GM19193 (cell line): Measurements from ENCODE around the gene MAPK6.

Experiments
- POLR2A ChIP-seq: IDR thresholded peaks from 4 replicates; pipeline ENCODE4 v1.6.1; 2011; ENCODE audit not compliant: insufficient read depth, insufficient read length; ENCODE audit errors: extremely low read depth

MAPK6 gene

GRCh38 chr15:52020221-52021085 is 1.4 kb downstream of the MAPK6 start:
- TF ChIP-seq POLR2A: no peak

- TF ChIP-seq POLR2A: peak; percentile 23
These were observed 2.2 kb downstream of the MAPK6 start for GRCh38 chr15:52021128-52021671.

GRCh38 chr15:52021892-52022540 is 3.0 kb downstream of the MAPK6 start:
- TF ChIP-seq POLR2A: no peak

- TF ChIP-seq POLR2A: no peak
These were observed 4.3 kb downstream of the MAPK6 start for GRCh38 chr15:52023169-52023922.

- TF ChIP-seq POLR2A: no peak
These were observed 9.5 kb downstream of the MAPK6 start for GRCh38 chr15:52028431-52029093.

- TF ChIP-seq POLR2A: no peak
These were observed 11.0 kb downstream of the MAPK6 start for GRCh38 chr15:52030010-52030409.

- TF ChIP-seq POLR2A: no peak
These were observed 12.5 kb downstream of the MAPK6 start for GRCh38 chr15:52031556-52031955.

GRCh38 chr15:52037889-52038505 is 19.0 kb downstream of the MAPK6 start:
- no peak for TF ChIP-seq POLR2A

- no peak for TF ChIP-seq POLR2A
These were observed 21.1 kb downstream of the MAPK6 start for GRCh38 chr15:52039925-52040781.

GRCh38 chr15:52042051-52042851 is 23.2 kb downstream of the MAPK6 start:
- TF ChIP-seq POLR2A: no peak

GRCh38 chr15:52050416-52050815 is 31.4 kb downstream of the MAPK6 start:
- no peak for TF ChIP-seq POLR2A
